Lower leg skin (tissue), 3 donors: ENCODE measurements around the gene RAB1B.

Experiments
- POLR2A ChIP-seq, 2 donors: fragments of 450-650 bp; IDR thresholded peaks; one replicate each; pipeline ENCODE4 v1.6.1; 2016 to 2017; ENCODE audit warnings: antibody characterized with exemption in 2 of 2, mild to moderate bottlenecking in 1 of 2, moderate library complexity in 1 of 2
- TF ChIP-seq, protein P1 (sequence below), 3 donors: fragments of 450-650 bp; IDR thresholded peaks; one replicate each; pipeline ENCODE4 v1.5.1; 2016; ENCODE audit warnings: antibody characterized with exemption in 3 of 3, mild to moderate bottlenecking in 3 of 3, moderate library complexity in 2 of 3

DNA sequence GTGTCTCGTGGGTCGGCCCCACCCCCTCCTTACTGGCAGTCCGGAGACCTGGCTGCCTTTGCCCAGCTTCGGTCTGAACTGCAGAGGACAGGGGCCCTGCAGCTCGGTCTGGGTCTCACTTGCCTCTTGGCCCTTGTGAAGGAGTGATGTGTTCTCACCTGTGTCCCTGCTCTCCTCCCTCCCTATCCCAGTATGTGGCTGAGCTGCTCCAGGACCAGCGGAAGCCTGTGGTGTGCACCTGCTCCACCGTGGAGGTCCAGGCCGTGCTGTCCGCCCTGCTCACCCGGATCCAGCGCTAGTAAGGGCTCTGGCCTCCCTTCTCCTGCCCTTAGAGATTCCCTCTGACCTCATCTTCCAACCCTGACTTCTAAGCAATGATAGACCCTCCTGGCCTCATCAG lies 35.7 kb upstream of the RAB1B start:
- TF ChIP-seq, protein P1, sequence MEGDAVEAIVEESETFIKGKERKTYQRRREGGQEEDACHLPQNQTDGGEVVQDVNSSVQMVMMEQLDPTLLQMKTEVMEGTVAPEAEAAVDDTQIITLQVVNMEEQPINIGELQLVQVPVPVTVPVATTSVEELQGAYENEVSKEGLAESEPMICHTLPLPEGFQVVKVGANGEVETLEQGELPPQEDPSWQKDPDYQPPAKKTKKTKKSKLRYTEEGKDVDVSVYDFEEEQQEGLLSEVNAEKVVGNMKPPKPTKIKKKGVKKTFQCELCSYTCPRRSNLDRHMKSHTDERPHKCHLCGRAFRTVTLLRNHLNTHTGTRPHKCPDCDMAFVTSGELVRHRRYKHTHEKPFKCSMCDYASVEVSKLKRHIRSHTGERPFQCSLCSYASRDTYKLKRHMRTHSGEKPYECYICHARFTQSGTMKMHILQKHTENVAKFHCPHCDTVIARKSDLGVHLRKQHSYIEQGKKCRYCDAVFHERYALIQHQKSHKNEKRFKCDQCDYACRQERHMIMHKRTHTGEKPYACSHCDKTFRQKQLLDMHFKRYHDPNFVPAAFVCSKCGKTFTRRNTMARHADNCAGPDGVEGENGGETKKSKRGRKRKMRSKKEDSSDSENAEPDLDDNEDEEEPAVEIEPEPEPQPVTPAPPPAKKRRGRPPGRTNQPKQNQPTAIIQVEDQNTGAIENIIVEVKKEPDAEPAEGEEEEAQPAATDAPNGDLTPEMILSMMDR (IDR thresholded peaks at IDR 0.05), result no peak
- TF ChIP-seq POLR2A (IDR thresholded peaks at IDR 0.05), result no peak
